ENCODE data around the gene ZNF462. TPM values are rescaled to one million over a fixed set of nuclear protein-coding genes. Genes with fewer than 3 reads are reported as not detected.

The ZNF462 gene
- total RNA-seq, 4 donors from 2014 or later = 17.8 to 22.3 (median 21.4) TPM

- intact Hi-C loops (cut with DNase I) = no loop called here
- H3K4me1 ChIP-seq = peaks cover 0 to 3% (median 0%) of the 10 kb centered on the region in 3 donors
- H3K36me3 ChIP-seq = peaks cover 7 to 93% (median 12%) of the 10 kb centered on the region in 3 donors
- WGBS, 2 donors = 91 to 97% methylated on average over 8 of the region's 8 CpGs
- no peak for DNase-seq
- H3K27me3 ChIP-seq = no peaks in the 10 kb centered on the region
- no peak for TF ChIP-seq CTCF (IDR thresholded peaks at IDR 0.05)
- TF ChIP-seq POLR2A (IDR thresholded peaks at IDR 0.05) = no peak
- no peak overlapping the region for H3K4me3 ChIP-seq
- no peaks in the 10 kb centered on the region for H3K9me3 ChIP-seq
- H3K27ac ChIP-seq = no peak overlapping the region
Observed at GRCh38 chr9:106930477-106930876, 67.5 kb downstream of the ZNF462 start.

GRCh38 chr9:106931466-106931865, 68.5 kb downstream of the ZNF462 start:
- H3K4me3 ChIP-seq = no peak overlapping the region

GRCh38 chr9:106932178-106932577, 69.2 kb downstream of the ZNF462 start:
- intact Hi-C loops (cut with DNase I) = no loop called here
- TF ChIP-seq CTCF (IDR thresholded peaks at IDR 0.05) (no peak), POLR2A (IDR thresholded peaks at IDR 0.05) (no peak)
- H3K9me3 ChIP-seq = no peaks in the 10 kb centered on the region
- H3K4me3 ChIP-seq = no peak overlapping the region
- H3K4me1 ChIP-seq = peaks cover 0 to 3% (median 0%) of the 10 kb centered on the region in 3 donors
- H3K27me3 ChIP-seq = no peaks in the 10 kb centered on the region
- no peak for DNase-seq
- peaks cover 1 to 93% (median 7%) of the 10 kb centered on the region in 3 donors for H3K36me3 ChIP-seq
- no peak overlapping the region for H3K27ac ChIP-seq
- whole genome bisulfite sequencing, 2 donors = 87% methylated on average over 10 of the region's 10 CpGs

More at GRCh38 chr9:106931466-106931865, 68.5 kb downstream of the ZNF462 start:
- 90 to 92% methylated on average over 4 of the region's 4 CpGs for WGBS, 2 donors
- intact Hi-C loops (cut with DNase I) = no loop called here
- peaks cover 5 to 93% (median 7%) of the 10 kb centered on the region in 3 donors for H3K36me3 ChIP-seq
- peaks cover 0 to 3% (median 0%) of the 10 kb centered on the region in 3 donors for H3K4me1 ChIP-seq
- H3K9me3 ChIP-seq = no peaks in the 10 kb centered on the region
- no peaks in the 10 kb centered on the region for H3K27me3 ChIP-seq
- H3K27ac ChIP-seq = no peak overlapping the region
- TF ChIP-seq POLR2A (IDR thresholded peaks at IDR 0.05) = no peak
- no peak for TF ChIP-seq CTCF (IDR thresholded peaks at IDR 0.05)
- no peak for DNase-seq

- Histone ChIP-seq H3K27ac (no peak overlapping the region), H3K27me3 (no peaks in the 10 kb centered on the region), H3K4me1 (peaks cover 0 to 3% (median 0%) of the 10 kb centered on the region in 3 donors), H3K9me3 (no peaks in the 10 kb centered on the region), H3K4me3 (no peak overlapping the region), H3K36me3 (peaks cover 0 to 93% (median 7%) of the 10 kb centered on the region in 3 donors)
- TF ChIP-seq POLR2A (IDR thresholded peaks at IDR 0.05) = no peak
- TF ChIP-seq CTCF (IDR thresholded peaks at IDR 0.05) = no peak
- DNase-seq = no peak
- WGBS, 2 donors = 84 to 94% methylated on average over 3 of the region's 3 CpGs
- intact Hi-C loops (cut with DNase I) = no loop called here
Observed at GRCh38 chr9:106932675-106933074, 69.7 kb downstream of the ZNF462 start.

GRCh38 chr9:106933470-106933869, 70.5 kb downstream of the ZNF462 start:
- no peaks in the 10 kb centered on the region for H3K9me3 ChIP-seq
- H3K36me3 ChIP-seq = peaks cover 0 to 93% (median 7%) of the 10 kb centered on the region in 3 donors
- no peak overlapping the region for H3K4me3 ChIP-seq
- intact Hi-C loops (cut with DNase I) = no loop called here
- H3K27ac ChIP-seq = no peak overlapping the region
- no peak for TF ChIP-seq CTCF (IDR thresholded peaks at IDR 0.05)
- TF ChIP-seq POLR2A (IDR thresholded peaks at IDR 0.05) = no peak
- WGBS, 2 donors = 82 to 84% methylated on average over 2 of the region's 2 CpGs
- DNase-seq = no peak
- peaks cover 0 to 3% (median 0%) of the 10 kb centered on the region in 3 donors for H3K4me1 ChIP-seq
- no peaks in the 10 kb centered on the region for H3K27me3 ChIP-seq
